GM23338 (cell line): ENCODE results near the gene SLC25A41.

Experiments used
- CREB1 ChIP-seq: fragments of 250-450 bp; sonication (Bioruptor Pico); IDR thresholded peaks from 2 replicates; pipeline ENCODE4 v1.5.0; 2020; ENCODE audit warnings: low read depth, mild to moderate bottlenecking, moderate library complexity
- CTCF ChIP-seq, 2 experiments: fragments of 200-600 bp in 1 of 2; sonication (generic) in 1 of 2; conservative IDR thresholded peaks; 2 replicates each; pipeline versions ENCODE4 v1.5.1 to v1.6.1; 2016 to 2017; ENCODE audit warnings: antibody characterized with exemption in 2 of 2, low read depth in 2 of 2, mild to moderate bottlenecking in 2 of 2, moderate library complexity in 1 of 2
- EZH2 ChIP-seq: fragments of 200-600 bp; sonication (generic); IDR thresholded peaks from one replicate; pipeline ENCODE4 v1.8.0; 2017; ENCODE audit warnings: antibody characterized with exemption, mild to moderate bottlenecking, low read depth; ENCODE audit not compliant: unreplicated experiment
- JUNB ChIP-seq: IDR thresholded peaks from one replicate; pipeline ENCODE4 v1.6.1; 2016; ENCODE audit warnings: antibody characterized with exemption; ENCODE audit not compliant: unreplicated experiment
- POLR2AphosphoS5 ChIP-seq: IDR thresholded peaks from 2 replicates; pipeline ENCODE4 v1.6.1; 2016; ENCODE audit warnings: antibody characterized with exemption, low read depth
- REST ChIP-seq: IDR thresholded peaks from one replicate; pipeline ENCODE4 v1.6.1; 2018; ENCODE audit warnings: antibody characterized with exemption; ENCODE audit not compliant: unreplicated experiment

GRCh38 chr19:6427131-6427530 is 6.4 kb downstream of the SLC25A41 start:
- TF ChIP-seq POLR2AphosphoS5 (no peak), EZH2 (no peak), CTCF (conservative IDR thresholded peaks at IDR 0.05; ENCODE audit: low read depth in 2 of 2) (no peak), CREB1 (CRISPR knock-in tag) (no peak), JUNB (no peak), REST (no peak)
